HL-60/S4 treated with retinoic acid at 250 ng/mL for 4 days and 3 days (cell line): ENCODE data around the gene GJB5.
"Not testable (repeated sequence)": the region's sequence is repeated elsewhere in the genome, so short reads cannot be mapped to it uniquely, and the experiment has no call there.

Source experiments
- in situ Hi-C: fragments of 300-500 bp; cut with MboI; formaldehyde crosslinking; loops from 2 replicates; pipeline ENCODE4 v1.7.0; 2022; ENCODE audit warnings: low sequenced_read_pairs

GJB5 gene

GRCh38 chr1:34773114-34773513, 18.3 kb downstream of the GJB5 start:
- in situ Hi-C loops = not testable (repeated sequence)

DNA sequence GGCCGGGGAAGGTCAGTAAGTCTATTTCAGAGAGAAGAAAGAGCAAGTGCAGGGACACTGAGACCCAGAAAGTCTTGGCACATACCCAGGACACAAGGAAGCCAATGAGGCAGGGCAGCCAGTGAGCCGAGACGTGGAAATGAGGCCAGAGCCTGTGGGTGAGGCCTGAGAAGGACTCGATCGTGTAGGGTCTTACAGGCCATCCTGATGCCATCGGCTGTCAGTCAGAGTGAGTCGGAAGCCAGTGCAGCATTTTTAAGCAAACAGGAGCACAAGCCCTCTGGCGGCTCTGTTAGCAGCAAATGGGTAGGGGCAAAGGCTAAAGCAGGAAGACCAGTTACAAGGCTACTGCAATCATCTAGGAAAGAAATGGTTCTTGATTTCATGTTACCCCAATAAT, 20.1 kb downstream of the GJB5 start:
- in situ Hi-C loops = no loop called here

DNA sequence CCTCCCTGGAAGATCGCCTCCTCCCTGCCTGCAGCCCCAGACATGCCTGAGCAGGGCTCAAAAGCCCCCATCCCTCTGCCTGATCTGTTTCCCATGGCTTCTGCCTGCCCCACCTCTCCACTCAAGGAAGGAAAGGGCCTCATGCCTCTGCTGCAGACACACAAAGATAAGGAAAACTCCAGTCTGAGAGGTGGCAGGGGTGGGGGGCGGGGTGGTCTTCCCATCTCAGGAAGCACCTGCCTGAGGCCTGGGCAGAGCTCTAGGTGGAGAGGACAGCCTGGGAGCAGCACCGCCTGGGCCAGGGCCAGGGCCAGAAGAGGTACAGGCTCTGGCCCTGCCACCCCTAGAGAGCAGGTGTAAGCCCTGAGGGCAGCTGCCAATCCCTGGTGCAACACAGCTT, 22.1 kb downstream of the GJB5 start:
- in situ Hi-C loops = no loop called here

GRCh38 chr1:34777519-34778321, 22.9 kb downstream of the GJB5 start:
- in situ Hi-C loops = no loop called here

DNA sequence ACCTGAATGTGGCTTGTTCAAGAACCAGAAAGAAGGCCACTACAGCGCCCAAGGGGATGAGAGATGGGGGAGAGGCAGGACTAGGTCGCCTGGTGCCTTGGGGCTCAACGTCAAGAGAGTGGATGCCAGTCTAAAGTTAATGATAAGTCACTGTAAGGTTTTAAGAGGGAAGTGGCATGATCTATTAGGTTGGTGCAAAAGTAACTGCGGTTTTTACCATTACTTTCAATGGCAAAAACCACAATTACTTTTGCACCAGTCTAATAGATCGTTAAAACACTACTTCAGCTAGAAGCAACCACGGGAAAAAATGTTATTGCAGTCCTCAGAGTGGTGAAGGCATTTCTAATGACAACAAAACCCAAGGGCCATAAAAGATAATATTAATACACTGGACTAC, 23.5 kb downstream of the GJB5 start:
- in situ Hi-C loops = no loop called here

- in situ Hi-C loops = no loop called here
Observed at GRCh38 chr1:34779005-34779404, 24.2 kb downstream of the GJB5 start.

- in situ Hi-C loops = no loop called here
Observed at GRCh38 chr1:34779526-34779925, 24.7 kb downstream of the GJB5 start.

GRCh38 chr1:34779962-34780361, 25.1 kb downstream of the GJB5 start:
- in situ Hi-C loops = no loop called here

- in situ Hi-C loops = no loop called here
Observed at GRCh38 chr1:34780528-34780927, 25.7 kb downstream of the GJB5 start.

GRCh38 chr1:34781071-34781843, 26.4 kb downstream of the GJB5 start, which contains the start of gene GJB3:
Gene GJB3 (plus strand): TSS chr1:34781214. CDS start chr1:34784763, 3,549 bp downstream.
- in situ Hi-C loops = no loop called here

GRCh38 chr1:34781844-34782391, 27.1 kb downstream of the GJB5 start:
- in situ Hi-C loops = no loop called here

- in situ Hi-C loops = no loop called here
Observed at GRCh38 chr1:34784751-34785221, 29.9 kb downstream of the GJB5 start.

GRCh38 chr1:34785231-34785874, 30.5 kb downstream of the GJB5 start:
- in situ Hi-C loops = no loop called here

DNA sequence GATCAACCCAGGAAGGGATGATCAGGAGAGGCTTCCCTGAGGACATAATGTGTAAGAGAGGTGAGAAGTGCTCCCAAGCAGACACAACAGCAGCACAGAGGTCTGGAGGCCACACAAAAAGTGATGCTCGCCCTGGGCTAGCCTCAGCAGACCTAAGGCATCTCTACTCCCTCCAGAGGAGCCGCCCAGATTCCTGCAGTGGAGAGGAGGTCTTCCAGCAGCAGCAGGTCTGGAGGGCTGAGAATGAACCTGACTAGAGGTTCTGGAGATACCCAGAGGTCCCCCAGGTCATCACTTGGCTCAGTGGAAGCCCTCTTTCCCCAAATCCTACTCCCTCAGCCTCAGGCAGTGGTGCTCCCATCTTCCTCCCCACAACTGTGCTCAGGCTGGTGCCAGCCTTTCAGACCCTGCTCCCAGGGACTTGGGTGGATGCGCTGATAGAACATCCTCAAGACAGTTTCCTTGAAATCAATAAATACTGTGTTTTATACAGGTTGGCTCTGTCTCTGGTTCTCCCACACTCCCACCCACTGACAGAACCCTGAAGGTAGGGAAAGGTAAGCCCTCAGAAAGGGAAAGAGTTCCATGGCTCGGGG, 31.1 kb downstream of the GJB5 start:
- in situ Hi-C loops = no loop called here

DNA sequence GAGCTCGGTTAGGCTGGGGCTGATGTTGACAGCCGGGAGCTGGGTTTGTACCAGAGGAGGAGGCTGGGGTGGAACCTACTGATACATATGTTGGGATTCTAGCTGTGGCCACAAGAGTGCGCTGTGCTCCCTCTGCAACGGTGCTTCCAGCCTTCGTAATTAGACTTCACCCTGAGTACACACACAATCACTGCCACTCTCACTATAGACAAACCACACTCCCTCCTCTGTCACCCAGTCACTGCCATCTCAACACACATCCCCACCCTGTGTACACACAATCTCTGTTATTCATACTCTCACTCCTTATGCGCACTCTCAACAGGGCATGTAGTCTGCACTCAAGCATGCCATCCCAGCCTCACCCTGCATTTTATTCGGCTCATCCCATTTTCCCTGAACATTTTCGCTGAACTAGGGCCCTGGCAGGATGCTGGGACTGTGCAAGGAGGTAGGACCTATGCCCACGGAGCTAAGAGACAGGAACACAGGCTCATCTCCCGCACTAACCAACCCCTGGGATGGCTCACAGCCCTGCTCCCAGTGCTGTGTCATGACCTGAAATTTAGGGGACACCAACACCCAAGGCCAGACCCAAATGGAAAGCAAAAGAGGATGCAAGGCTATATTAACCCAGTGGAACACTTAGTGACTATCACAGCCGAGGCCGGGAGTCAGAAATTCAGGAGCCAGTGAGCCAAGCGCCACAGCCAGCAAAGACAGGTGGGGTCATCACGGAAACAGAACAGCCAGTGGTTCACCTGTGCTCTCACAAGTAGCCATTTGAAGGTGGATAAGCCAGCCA, 31.9 kb downstream of the GJB5 start:
- in situ Hi-C loops = no loop called here

DNA sequence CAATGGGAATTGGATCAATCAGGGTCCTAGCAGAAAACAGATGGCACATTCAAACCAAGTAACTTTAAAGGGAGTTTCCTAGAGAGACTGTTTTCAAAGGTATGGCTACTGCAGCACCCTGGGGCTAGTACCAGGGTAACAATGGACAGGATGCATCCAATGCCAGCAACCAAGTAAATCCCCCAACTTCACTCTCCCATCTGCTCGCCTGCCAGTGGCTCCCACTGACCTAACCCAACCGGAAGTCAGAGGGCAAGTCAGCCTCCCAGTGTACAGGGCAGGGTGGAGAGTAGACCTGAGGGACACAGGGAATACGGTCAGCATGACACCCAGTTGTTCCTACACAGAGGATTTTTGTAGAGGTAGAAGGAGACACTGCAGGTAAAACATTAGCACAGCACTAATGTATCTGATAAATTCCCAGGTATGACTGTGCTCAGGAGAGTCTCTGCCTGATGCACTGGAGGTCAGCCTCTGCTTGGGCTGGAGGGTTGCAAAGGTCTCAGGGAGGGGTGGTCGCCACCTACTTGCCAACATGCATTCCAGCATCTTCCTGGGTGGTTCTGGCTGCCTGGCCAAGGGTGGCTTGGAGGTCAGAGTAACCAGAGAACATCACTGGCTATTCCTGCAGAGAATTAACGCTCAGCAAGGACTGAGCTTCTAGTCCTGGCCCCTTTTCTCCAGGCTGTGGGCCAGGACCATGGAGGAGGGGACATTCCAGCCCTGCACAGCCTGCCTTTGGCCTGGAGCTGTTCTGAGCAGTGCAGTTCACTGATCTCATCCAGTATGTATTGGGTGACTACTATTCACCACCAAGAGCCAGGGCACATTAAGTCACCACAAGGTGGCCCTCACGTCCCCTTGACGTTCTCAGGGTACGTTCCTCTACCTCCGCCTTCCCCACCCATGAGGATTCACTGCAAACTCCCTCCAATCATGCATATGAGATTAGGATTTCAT, 32.9 kb downstream of the GJB5 start:
- in situ Hi-C loops = no loop called here

DNA sequence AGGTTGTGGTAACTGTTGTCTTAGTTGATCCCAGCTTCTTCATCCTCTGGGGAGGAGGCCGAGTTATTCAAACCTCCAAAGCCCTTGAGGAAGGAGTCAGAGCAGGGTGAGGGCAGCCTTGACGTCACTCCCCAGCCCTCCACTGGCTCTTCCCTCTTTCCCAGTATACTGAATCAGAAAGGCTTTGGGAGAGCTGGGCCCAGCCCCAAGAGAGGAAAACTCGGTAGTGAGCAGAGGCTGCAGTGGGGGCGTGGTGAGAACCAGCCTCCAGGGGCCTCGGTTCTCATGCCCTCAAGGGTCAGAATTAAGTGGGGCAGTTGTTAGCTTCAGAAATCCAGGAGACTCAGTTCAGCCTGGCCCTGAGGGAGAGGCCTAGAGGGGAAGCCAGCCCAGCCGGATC, 36.1 kb downstream of the GJB5 start:
- in situ Hi-C loops = no loop called here

DNA sequence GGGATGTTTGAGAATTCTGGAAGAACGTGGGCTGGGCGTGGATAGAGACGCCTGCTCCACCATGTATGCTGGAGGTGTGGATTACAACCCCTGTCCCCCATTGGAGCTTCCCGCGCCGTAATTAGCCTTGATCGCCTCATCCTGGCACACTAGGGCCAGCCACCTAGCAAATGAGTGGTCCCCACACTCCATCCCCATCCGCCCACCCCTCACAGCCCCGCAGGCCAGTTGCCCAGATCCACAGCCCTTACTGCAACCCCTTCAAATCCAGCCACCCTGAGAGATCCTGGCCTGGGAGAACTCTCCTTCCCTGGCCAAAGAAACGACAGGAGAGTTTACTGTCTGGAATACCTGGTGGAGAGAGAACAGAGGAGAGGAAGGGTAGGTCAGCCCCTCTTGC, 37.6 kb downstream of the GJB5 start:
- in situ Hi-C loops = no loop called here
